HEK293 (cell line): Measurements from ENCODE around the gene FA2H.

Experiments used
- CTCF ChIA-PET: fragments of 350-600 bp; formaldehyde crosslinking; extraction: SDS; loops from one replicate; lab custom pipeline; 2021; ENCODE audit warnings: antibody characterized with exemption; lab: Yijun Ruan, JAX
- POLR2A ChIA-PET: fragments of 300-600 bp; formaldehyde crosslinking; extraction: SDS; loops from one replicate; lab custom pipeline; 2020; ENCODE audit warnings: antibody characterized with exemption, inconsistent platforms; lab: Yijun Ruan, JAX
- H3K27ac ChIP-seq: fragments of 200-500 bp; sonication (Bioruptor generic); 2 replicates; pipeline ENCODE4 v1.5.1; 2014; ENCODE audit warnings: low read depth, low read length, control low read depth, inconsistent platforms; ENCODE audit errors: extremely low read depth
- H3K36me3 ChIP-seq, 2 experiments: fragments of 200-500 bp in 1 of 2; sonication (Bioruptor generic) in 1 of 2; 1 replicate in 1 of 2; 2 replicates in 1 of 2; pipeline ENCODE4 v1.5.1; 2014 to 2017; ENCODE audit warnings: inconsistent platforms in 2 of 2, low read length in 2 of 2; ENCODE audit not compliant: control insufficient read depth in 2 of 2, insufficient read depth in 1 of 2
- H3K4me1 ChIP-seq: fragments of 200-500 bp; sonication (Bioruptor generic); 2 replicates; pipeline ENCODE4 v1.5.1; 2014; ENCODE audit warnings: mild to moderate bottlenecking, low read length, inconsistent platforms; ENCODE audit not compliant: control insufficient read depth, insufficient read depth
- H3K4me3 ChIP-seq: 2 replicates; pipeline ENCODE4 v1.5.1; 2011; ENCODE audit warnings: low read depth, mild to moderate bottlenecking, control low read depth, low read length, moderate library complexity
- H3K9me3 ChIP-seq: fragments of 200-500 bp; sonication (Bioruptor generic); 2 replicates; pipeline ENCODE4 v1.5.1; 2014; ENCODE audit warnings: low read depth, low read length, inconsistent platforms; ENCODE audit not compliant: control insufficient read depth, insufficient read depth
- BCL11B ChIP-seq: fragments of 450-650 bp; formaldehyde crosslinking; IDR thresholded peaks from 2 replicates; pipeline ENCODE4 v1.5.1; 2016; ENCODE audit warnings: low read depth, missing biosample characterization, missing genetic modification characterization
- KLF1 ChIP-seq: fragments of 450-650 bp; formaldehyde crosslinking; IDR thresholded peaks from 2 replicates; pipeline ENCODE4 v1.5.1; 2016; ENCODE audit warnings: missing biosample characterization, missing genetic modification characterization
- KLF8 ChIP-seq: fragments of 450-650 bp; formaldehyde crosslinking; IDR thresholded peaks from 2 replicates; pipeline ENCODE4 v1.5.1; 2016; ENCODE audit warnings: missing biosample characterization, missing genetic modification characterization
- PRDM1 ChIP-seq: fragments of 450-650 bp; formaldehyde crosslinking; IDR thresholded peaks from 2 replicates; pipeline ENCODE4; 2016; ENCODE audit warnings: missing biosample characterization, missing genetic modification characterization
- ZEB2 ChIP-seq: fragments of 450-650 bp; formaldehyde crosslinking; IDR thresholded peaks from 2 replicates; pipeline ENCODE4 v1.5.1; 2016; ENCODE audit warnings: missing biosample characterization, missing genetic modification characterization
- ZNF112 ChIP-seq: fragments of 450-650 bp; formaldehyde crosslinking; IDR thresholded peaks from 2 replicates; pipeline ENCODE4 v1.5.0; 2017; ENCODE audit warnings: missing biosample characterization, missing genetic modification characterization
- ZNF202 ChIP-seq: fragments of 450-650 bp; formaldehyde crosslinking; IDR thresholded peaks from 2 replicates; pipeline ENCODE4 v1.5.1; 2016; ENCODE audit warnings: missing biosample characterization, missing genetic modification characterization, borderline replicate concordance
- ZNF23 ChIP-seq: fragments of 450-650 bp; formaldehyde crosslinking; IDR thresholded peaks from 2 replicates; pipeline ENCODE4 v1.5.1; 2016; ENCODE audit warnings: missing biosample characterization, missing genetic modification characterization, borderline replicate concordance
- ZNF311 ChIP-seq: fragments of 450-650 bp; formaldehyde crosslinking; IDR thresholded peaks from 2 replicates; pipeline ENCODE4 v1.5.1; 2017; ENCODE audit warnings: missing biosample characterization, missing genetic modification characterization, borderline replicate concordance
- ZNF335 ChIP-seq: fragments of 450-650 bp; formaldehyde crosslinking; conservative IDR thresholded peaks from 2 replicates; pipeline ENCODE4 v1.5.1; 2016; ENCODE audit warnings: missing biosample characterization, missing genetic modification characterization
- ZNF366 ChIP-seq: fragments of 450-650 bp; formaldehyde crosslinking; conservative IDR thresholded peaks from 2 replicates; pipeline ENCODE4 v1.5.1; 2016; ENCODE audit warnings: missing biosample characterization, missing genetic modification characterization
- ZNF416 ChIP-seq: fragments of 450-650 bp; formaldehyde crosslinking; IDR thresholded peaks from 2 replicates; pipeline ENCODE4 v1.5.1; 2016; ENCODE audit warnings: missing biosample characterization, missing genetic modification characterization
- ZNF473 ChIP-seq: fragments of 450-650 bp; formaldehyde crosslinking; IDR thresholded peaks from 2 replicates; pipeline ENCODE4 v1.5.1; 2017; ENCODE audit warnings: missing biosample characterization, missing genetic modification characterization
- ZNF585B ChIP-seq: fragments of 450-650 bp; formaldehyde crosslinking; IDR thresholded peaks from 2 replicates; pipeline ENCODE4 v1.5.1; 2016; ENCODE audit warnings: missing biosample characterization, missing genetic modification characterization
- ZNF596 ChIP-seq: fragments of 450-650 bp; IDR thresholded peaks from 2 replicates; pipeline ENCODE4 v1.5.0; 2018; ENCODE audit warnings: missing biosample characterization, mild to moderate bottlenecking, missing genetic modification characterization, moderate library complexity
- ZNF610 ChIP-seq: fragments of 450-650 bp; formaldehyde crosslinking; IDR thresholded peaks from 2 replicates; pipeline ENCODE4 v1.5.1; 2016; ENCODE audit warnings: missing biosample characterization, missing genetic modification characterization, borderline replicate concordance
- ZNF623 ChIP-seq: fragments of 450-650 bp; formaldehyde crosslinking; IDR thresholded peaks from 2 replicates; pipeline ENCODE4 v1.5.1; 2016; ENCODE audit warnings: missing biosample characterization, missing genetic modification characterization
- ZNF629 ChIP-seq: fragments of 450-650 bp; formaldehyde crosslinking; IDR thresholded peaks from 2 replicates; pipeline ENCODE4 v1.5.1; 2017; ENCODE audit warnings: missing biosample characterization, missing genetic modification characterization
- ZNF654 ChIP-seq: fragments of 450-650 bp; formaldehyde crosslinking; IDR thresholded peaks from 2 replicates; pipeline ENCODE4 v1.5.1; 2016; ENCODE audit warnings: low read depth, missing biosample characterization, missing genetic modification characterization
- ZNF777 ChIP-seq: fragments of 450-650 bp; formaldehyde crosslinking; IDR thresholded peaks from 2 replicates; pipeline ENCODE4 v1.5.1; 2017; ENCODE audit warnings: missing biosample characterization, missing genetic modification characterization, borderline replicate concordance
- TF ChIP-seq, protein P1 (sequence below): fragments of 450-650 bp; formaldehyde crosslinking; IDR thresholded peaks from 2 replicates; pipeline ENCODE4 v1.5.1; 2016; ENCODE audit warnings: missing biosample characterization, missing genetic modification characterization
- TF ChIP-seq, protein P2 (sequence below): fragments of 450-650 bp; formaldehyde crosslinking; IDR thresholded peaks from 2 replicates; pipeline ENCODE4 v1.5.1; 2016; ENCODE audit warnings: missing biosample characterization, missing genetic modification characterization
- TF ChIP-seq, protein P3 (sequence below): fragments of 450-650 bp; formaldehyde crosslinking; IDR thresholded peaks from 2 replicates; pipeline ENCODE4 v1.5.1; 2017; ENCODE audit warnings: missing biosample characterization, missing genetic modification characterization
- TF ChIP-seq, protein P4 (sequence below): fragments of 450-650 bp; IDR thresholded peaks from 2 replicates; pipeline ENCODE4 v1.5.1; 2018; ENCODE audit warnings: missing biosample characterization, mild to moderate bottlenecking, missing genetic modification characterization

The FA2H gene

DNA sequence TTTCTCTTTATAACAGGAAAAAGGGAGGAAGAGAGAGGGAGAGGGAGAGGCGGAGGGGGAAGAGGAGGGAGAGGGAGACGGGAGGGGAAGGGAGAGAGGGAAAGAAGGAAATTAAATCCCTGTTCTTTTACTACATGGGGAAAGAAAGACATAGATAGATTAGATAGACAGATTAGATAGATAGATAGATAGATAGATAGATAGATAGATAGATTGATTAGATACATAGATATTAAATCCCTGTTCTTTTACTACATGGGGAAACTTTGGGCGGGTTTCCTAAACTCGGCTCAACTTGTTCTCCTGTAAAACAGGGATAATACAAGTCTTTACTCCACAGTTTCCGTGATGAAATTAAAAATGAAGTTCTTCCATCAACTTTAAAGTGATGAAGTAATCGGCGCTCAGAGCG, 108.6 kb downstream of the FA2H start:
- Histone ChIP-seq H3K36me3 (peaks cover 38 to 44% of the 10 kb centered on the region in 2 experiments), H3K9me3 (no peaks in the 10 kb centered on the region), H3K4me3 (peak overlapping the region; percentile 92), H3K4me1 (no peaks in the 10 kb centered on the region; the same call in 1 of the 2 replicates), H3K27ac (peak overlapping the region; percentile 87)
- no peak for TF ChIP-seq ZNF473
- no peak for TF ChIP-seq ZNF596 (tag by site-specific recombination)
- peak; percentile 82 for TF ChIP-seq ZNF366 (tag by site-specific recombination)
- TF ChIP-seq, protein P1, sequence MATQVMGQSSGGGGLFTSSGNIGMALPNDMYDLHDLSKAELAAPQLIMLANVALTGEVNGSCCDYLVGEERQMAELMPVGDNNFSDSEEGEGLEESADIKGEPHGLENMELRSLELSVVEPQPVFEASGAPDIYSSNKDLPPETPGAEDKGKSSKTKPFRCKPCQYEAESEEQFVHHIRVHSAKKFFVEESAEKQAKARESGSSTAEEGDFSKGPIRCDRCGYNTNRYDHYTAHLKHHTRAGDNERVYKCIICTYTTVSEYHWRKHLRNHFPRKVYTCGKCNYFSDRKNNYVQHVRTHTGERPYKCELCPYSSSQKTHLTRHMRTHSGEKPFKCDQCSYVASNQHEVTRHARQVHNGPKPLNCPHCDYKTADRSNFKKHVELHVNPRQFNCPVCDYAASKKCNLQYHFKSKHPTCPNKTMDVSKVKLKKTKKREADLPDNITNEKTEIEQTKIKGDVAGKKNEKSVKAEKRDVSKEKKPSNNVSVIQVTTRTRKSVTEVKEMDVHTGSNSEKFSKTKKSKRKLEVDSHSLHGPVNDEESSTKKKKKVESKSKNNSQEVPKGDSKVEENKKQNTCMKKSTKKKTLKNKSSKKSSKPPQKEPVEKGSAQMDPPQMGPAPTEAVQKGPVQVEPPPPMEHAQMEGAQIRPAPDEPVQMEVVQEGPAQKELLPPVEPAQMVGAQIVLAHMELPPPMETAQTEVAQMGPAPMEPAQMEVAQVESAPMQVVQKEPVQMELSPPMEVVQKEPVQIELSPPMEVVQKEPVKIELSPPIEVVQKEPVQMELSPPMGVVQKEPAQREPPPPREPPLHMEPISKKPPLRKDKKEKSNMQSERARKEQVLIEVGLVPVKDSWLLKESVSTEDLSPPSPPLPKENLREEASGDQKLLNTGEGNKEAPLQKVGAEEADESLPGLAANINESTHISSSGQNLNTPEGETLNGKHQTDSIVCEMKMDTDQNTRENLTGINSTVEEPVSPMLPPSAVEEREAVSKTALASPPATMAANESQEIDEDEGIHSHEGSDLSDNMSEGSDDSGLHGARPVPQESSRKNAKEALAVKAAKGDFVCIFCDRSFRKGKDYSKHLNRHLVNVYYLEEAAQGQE, result no peak
- no peak for TF ChIP-seq ZNF623 (tag by site-specific recombination)
- TF ChIP-seq ZNF112, result no peak
- TF ChIP-seq, protein P2, sequence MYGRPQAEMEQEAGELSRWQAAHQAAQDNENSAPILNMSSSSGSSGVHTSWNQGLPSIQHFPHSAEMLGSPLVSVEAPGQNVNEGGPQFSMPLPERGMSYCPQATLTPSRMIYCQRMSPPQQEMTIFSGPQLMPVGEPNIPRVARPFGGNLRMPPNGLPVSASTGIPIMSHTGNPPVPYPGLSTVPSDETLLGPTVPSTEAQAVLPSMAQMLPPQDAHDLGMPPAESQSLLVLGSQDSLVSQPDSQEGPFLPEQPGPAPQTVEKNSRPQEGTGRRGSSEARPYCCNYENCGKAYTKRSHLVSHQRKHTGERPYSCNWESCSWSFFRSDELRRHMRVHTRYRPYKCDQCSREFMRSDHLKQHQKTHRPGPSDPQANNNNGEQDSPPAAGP (tag by site-specific recombination), result no peak
- TF ChIP-seq ZEB2 (tag by site-specific recombination), result no peak
- no peak for TF ChIP-seq KLF1 (tag by site-specific recombination)
- TF ChIP-seq, protein P3, sequence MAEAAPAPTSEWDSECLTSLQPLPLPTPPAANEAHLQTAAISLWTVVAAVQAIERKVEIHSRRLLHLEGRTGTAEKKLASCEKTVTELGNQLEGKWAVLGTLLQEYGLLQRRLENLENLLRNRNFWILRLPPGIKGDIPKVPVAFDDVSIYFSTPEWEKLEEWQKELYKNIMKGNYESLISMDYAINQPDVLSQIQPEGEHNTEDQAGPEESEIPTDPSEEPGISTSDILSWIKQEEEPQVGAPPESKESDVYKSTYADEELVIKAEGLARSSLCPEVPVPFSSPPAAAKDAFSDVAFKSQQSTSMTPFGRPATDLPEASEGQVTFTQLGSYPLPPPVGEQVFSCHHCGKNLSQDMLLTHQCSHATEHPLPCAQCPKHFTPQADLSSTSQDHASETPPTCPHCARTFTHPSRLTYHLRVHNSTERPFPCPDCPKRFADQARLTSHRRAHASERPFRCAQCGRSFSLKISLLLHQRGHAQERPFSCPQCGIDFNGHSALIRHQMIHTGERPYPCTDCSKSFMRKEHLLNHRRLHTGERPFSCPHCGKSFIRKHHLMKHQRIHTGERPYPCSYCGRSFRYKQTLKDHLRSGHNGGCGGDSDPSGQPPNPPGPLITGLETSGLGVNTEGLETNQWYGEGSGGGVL (tag by site-specific recombination), result peak; percentile 63
- no peak for TF ChIP-seq BCL11B
- no peak for TF ChIP-seq ZNF202 (tag by site-specific recombination)
- TF ChIP-seq ZNF416 (tag by site-specific recombination), result no peak
- no peak for TF ChIP-seq KLF8 (tag by site-specific recombination)
- no peak for TF ChIP-seq ZNF335
- no peak for TF ChIP-seq ZNF585B (tag by site-specific recombination)
- TF ChIP-seq ZNF311 (tag by site-specific recombination), result no peak
- no peak for TF ChIP-seq ZNF610
- no peak for TF ChIP-seq ZNF777 (tag by site-specific recombination)
- no peak for TF ChIP-seq ZNF654 (tag by site-specific recombination)
- TF ChIP-seq, protein P4, sequence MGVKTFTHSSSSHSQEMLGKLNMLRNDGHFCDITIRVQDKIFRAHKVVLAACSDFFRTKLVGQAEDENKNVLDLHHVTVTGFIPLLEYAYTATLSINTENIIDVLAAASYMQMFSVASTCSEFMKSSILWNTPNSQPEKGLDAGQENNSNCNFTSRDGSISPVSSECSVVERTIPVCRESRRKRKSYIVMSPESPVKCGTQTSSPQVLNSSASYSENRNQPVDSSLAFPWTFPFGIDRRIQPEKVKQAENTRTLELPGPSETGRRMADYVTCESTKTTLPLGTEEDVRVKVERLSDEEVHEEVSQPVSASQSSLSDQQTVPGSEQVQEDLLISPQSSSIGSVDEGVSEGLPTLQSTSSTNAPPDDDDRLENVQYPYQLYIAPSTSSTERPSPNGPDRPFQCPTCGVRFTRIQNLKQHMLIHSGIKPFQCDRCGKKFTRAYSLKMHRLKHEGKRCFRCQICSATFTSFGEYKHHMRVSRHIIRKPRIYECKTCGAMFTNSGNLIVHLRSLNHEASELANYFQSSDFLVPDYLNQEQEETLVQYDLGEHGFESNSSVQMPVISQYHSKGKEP, result no peak
- TF ChIP-seq ZNF629 (tag by site-specific recombination), result no peak
- no peak for TF ChIP-seq ZNF23 (tag by site-specific recombination)
- peak; percentile 1; the same call in 1 of the 2 replicates for TF ChIP-seq PRDM1 (tag by site-specific recombination)
- ChIA-PET POLR2A (interaction anchor here (1.0 to 2.3 kb wide), 9 partner anchors 9 to 201 kb away, joined by 3 to 31 read pairs (median 6); partner anchors contain the start of gene MLKL), CTCF (interaction anchor here (0.8 kb wide), 1 partner anchor 197 kb away, joined by 5 read pairs; no protein-coding TSS in a partner anchor)
